AG20443 (cell line): ENCODE measurements around the gene DAND5.

Experiments used
- DNase-seq: peaks from one replicate; pipeline ENCODE4 v3.0.0; 2012; ENCODE audit warnings: low spot score, mixed read lengths

DAND5 gene

DNA sequence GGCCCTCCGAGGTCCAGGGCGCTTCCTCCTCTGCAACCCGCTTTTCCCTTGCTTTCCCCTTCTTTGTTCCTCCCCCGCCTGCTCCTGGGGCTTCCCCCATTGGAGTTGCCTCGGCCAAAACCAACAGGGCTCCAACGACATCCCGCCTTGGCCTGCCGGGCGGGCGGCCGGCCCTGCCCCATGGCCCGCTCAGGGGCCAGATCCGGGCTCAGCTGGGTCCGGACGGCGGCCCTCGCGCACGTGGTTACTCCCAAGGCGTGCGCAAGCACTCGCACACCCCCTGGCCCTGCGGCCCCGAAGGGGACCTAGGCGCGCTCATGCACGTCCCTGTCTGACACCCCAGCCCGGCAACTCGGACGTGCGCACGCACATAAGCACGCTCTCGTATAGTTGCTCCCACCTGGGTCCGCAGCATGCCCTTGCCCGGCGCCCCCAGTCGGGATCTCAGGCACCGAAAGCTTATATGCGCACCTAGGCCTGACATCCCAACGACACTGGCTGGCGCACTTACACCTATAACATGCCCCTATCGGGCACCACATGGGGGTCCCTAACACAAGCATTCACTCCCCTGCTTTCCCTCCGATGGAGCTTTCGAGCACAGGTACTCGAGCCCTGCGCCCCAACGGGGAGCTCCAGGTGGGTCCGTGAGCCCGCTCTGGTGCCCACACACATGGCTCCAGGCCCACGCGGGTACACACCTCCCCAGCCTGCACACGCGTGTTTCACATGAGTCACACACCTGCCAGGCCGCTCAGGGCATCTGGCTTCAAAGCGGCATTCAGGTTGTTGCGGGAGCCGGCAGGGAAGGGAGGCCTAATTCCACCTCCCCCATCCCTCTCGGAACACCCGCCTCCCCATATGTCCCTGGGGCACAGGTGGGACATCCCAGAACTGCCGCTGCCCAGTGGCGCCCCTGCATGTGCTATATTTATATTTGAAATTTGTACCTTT is 40.9 kb downstream of the DAND5 start:
- DNase-seq = no peak

DNA sequence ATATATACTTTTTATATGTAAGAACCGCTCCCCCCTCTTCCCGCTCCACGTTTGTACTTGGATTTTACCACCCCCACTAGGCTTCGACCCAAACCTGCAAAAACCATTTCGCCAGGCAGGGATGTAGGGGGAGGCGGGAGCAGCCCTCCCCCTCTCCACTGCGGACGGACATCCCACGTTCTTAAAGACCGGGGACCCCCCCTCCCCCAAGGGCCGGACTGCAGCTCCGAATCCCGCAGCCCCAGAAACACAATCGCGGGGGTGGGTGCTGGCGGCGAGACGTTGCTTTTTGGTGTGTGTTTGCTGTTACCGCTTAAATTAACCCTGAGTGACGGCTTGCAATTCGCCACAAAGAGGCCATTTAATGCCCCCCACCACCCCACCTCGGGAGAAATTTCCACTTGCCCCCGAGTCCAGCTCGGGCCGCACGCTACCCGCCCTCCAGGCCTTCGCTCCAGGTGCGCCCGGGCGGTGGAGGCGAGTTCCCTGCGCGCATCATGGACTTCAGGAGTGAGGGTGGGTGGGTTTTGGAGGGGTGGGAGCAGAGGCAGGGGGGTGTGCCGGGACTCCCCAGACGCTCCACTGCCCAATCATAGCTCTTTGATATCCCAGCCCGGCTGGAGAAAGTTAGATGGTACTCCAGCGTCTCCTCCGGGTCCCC is 41.7 kb downstream of the DAND5 start:
- no peak for DNase-seq

DNA sequence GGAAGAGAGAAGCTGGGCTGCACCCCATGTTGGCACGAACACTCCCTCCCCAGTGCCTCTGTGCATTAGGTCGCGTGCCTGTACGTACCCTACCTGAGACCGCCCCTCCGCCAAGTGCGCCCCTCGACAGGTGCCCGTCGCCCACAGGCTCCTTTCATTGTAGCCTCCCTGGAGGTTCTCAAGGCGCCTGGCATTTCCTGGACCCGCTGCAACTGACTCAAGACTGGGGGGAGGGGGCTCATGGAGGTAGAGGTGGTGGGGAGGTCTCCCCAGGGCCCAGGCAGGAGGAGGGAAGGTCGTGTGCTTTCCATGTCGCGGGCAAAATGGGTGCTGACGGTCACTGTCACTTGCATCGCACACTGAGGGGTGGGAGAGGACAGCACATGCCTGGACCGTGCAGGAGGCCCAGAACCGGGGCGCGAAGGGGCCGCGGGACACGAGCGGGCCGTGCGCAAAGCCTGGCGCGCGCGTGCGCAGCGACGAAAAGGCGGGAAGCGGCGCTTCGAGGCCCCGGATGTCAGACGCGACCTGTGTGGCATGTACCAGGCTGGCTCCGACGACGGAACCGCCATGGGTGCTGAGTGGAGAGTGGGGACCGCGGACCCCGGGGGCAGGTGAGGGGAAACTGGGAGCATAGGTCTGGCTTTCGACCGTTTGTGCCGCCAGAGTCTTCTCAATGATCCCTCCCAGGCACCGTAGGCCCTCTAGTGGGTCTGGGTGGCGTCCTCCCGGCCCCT is 42.4 kb downstream of the DAND5 start:
- DNase-seq = no peak

DNA sequence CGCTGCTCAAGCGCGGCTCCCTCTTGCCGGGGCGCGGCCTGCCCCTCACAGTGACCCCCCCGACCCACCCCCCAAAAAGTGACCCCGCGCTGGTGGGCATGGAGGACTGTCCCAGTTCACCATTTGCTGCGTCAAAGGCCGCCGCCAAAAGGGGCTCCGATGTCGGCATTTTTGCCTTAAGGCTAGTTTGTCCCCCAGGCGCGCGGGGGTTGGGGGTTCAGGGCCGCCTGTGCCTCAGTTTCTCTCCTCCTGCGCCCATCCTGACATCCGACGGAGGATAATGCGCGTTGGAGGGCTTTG is 43.0 kb downstream of the DAND5 start:
- no peak for DNase-seq

DNA sequence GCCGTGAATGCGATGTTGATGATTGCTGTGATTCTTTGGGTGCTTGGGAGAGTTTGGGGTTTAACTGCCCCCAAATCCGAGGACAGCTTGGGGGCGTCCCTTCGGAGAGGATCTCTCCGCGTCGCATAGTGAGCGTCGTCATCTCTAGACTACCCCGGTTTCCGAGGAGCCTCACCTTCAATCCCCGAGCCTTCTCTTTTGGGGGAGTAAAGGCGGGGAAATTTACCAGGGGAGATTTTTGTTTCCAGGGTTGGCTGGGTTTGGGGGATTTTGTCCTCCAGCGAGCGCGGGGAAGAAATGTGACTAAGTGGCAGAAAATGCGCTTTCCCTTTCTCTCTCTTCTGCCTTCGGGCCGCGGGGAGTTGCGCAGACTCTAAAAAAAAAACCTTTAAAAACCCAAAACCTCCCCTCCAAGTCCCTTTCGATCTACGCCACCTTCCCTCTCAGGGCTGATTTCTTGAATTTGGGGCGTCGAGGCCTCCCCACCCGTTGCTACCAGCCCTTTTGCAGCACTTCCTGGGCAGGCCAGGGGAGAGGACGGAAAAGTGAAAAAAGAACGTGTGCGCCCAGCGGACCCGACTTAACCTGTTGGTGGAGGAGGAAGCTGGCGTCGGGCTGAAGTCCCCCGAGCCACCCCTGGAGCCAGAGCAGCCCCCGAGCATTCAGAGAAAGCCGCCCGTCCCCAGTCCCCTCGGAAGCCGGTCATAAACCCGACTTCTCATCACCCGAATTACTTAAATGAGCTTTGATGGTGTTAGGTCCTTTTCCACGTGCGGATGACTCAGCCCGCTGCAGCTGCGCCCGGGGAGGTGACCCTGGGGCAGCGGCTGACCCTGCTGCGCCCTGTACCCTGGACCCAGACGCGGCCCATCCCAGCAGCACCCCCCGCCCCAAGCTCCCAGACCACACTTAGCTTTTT is 43.6 kb downstream of the DAND5 start:
- peak; percentile 77 for DNase-seq

DNA sequence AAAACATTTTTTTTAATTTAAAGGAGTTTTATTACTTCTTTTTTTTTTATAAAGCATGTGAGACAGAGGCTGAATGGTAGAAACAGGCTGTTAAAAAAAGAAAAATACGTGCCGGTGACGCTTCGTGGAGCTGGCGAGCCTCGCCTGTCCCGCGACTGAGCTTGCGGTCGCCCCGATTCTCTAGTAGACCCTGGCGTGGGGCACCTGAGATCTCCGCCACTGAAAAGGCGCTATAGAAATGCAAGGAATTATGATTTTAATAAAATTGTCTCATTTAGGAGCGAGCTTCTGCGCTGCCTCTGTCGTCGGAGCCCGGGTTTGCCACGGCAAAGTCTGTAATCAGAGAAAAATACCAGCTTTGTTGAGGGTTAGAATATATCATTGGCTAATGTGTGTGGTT is 44.3 kb downstream of the DAND5 start:
- no peak for DNase-seq

DNA sequence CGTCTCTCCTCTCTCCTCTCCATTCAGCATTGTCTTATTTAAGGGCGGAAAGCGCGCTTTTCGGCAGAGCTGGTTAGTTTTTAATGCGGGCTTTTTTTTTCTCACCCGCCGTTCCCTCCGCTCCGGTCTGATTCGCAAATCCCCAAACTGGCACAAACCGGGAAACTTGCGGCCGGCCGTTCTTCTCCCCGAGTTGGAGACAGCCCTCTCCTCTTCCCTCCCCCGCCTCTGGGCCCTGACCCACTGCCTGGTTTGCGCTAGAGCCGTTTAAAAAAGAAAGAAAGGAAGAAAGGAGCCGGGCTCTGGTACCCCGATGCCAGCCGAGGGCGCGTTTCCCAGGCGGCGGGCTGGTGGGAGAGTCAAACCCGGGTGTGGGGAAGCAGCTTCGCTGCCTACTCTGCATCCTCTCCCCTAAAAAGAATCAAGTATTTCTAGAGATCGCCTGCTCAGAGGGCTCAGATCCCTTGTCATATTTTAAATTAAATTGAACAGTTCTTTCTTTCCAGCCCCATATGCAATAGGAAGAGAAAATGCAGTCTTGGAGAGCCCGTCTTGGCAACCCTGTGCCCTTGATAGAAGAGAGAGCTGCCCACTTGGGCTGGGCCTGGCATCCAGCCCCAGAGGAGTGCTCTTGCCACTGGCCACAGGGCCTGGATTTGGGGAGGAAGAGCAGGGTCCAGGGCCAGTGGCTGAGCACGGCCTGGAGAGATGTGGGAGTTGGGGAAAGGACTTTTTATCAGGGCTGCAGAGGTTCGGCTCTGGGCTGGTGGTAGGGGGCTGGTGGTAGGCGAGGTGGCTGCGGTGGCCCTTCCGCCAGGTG is 44.9 kb downstream of the DAND5 start:
- no peak for DNase-seq

DNA sequence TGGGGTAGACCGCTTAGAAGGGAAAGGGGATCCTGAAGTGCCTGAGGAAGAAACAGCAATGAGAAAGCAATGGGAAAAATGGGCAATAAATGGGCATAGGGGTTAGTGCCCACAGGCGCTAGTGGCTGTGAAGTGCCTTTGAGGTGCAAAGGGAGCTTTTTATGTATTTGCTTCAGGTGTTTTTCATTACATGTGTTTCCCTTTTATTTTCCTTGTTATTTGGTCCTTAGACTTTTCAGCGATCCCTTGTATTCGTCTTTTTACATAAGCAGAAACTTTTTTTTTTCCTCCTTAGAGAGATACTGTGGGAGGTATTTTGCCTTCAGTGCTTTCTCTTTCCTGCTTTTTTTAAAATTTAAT is 45.5 kb downstream of the DAND5 start:
- DNase-seq = no peak

DNA sequence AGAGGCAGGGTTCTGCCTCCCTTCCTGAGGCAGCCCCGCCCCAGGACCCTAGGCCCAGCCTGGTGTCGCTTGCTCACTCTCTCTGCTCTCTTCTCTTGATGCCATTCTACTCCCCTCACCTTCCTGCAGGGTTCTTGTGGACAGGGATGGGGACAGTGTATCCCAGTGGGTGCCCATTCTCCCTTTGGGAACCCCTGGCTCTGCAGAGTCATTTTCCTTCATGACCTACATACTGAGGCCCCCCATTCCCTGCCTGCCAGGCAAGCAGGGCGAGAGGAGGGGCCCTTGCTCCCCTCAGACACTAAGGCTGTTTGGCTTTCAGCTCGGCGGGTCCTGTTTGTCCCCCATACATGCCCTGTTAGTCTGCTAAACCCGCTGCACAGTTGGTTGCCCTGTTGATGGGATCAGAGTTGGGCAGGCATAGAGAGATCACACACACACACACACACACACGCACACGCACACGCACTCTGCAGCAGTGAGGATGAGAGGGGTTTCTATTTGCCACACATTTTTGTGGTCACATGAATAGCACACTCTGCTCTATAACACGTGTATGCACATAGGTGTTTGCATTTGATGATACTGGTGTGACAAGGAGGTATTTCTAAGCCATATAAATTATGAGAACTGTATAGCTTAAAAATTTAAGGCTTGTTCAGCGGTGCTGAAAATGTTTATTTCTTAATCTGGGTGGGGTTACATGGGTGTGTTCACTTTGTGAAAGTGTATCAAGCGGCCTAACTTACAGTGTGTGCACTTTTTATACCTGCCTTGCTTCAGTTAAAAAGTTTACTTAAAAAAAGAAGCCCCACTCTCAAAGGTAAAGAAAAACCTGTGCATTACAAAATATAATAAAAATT is 46.2 kb downstream of the DAND5 start:
- no peak for DNase-seq

DNA sequence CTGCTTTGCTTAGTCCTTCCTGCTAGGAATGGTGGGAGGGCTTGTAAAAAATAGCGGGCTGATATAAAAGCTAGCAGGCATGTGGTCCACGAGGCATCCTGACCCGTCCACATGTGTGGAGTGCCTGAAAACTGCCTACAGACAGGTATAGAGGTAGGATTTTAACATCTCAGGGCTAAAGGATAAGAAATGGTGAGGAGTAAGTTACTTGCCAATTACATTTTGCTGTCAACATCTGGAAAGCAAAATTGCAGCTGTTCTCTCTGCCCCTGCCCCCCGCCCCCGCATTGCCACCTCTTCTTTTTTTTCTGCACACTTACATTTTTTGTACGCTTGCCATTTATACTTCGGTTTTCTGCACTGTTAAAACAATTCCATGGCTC is 46.9 kb downstream of the DAND5 start:
- DNase-seq = no peak

DNA sequence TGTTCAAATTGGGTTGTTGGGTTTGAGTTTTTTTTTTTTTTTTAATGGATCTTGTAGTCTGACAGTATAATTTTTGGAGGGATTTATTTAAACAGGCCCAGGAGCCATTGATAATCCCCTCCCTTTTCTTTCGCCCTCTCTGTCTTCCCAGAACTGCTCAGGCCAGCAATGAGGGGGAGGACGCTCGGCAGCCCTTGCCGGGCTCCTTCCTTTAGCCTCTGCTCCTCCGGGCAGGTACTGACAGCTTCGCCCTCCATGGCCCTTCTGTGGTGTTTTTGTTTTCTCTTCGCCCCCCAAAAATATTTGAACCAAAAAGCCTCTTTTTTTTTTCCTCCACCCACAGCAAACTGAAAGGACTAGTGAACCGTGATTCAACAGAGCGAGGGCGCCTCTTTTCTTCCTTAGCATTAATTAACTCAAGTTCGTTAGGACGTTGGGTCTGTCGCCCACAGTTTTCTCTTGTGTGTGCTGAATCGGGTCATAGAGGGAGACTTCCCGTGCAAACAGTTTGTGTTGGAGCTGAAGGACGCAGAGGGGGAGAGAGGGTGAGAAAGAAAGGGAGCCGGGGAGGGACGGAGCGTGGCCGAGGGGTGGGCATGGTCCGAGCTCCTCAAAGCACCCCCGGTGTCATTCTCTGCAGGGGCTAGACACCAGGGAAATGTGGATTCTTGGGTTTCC is 47.4 kb downstream of the DAND5 start:
- no peak for DNase-seq

DNA sequence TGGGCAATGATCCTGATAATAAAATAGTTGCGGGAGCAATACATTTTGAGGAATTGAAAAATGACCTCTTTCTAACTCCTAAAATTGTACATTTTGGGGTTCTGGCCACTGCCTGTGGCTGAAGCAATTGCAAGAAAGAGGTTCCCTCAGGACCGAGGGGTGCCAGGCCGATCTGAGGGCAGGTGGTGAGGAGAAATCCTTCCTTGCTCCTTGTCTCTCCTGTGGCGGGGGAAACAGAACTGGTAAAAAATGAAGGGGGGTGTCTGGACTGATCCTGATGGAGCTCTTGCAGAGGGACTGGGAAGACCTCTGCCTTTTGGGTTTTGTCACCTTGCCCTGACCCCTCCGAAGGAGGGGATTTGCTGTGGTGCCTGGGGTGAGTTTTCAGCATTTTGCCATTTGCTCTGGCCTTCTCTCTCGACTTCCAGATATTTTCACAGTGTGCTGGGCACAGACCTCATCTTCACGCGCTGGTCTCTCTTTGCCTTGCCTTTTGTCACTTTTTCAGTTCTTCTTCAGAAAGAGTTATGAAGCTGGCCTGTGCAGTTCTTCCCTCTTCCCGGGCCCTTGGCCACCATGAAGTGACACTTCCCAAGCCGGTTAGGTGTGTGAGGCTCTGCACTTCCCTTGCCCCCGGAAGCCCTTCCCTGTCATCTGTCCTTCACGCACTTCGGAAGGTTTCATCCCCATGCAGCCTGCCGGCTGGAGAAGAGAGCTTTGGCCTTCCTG is 48.1 kb downstream of the DAND5 start:
- DNase-seq = no peak

DNA sequence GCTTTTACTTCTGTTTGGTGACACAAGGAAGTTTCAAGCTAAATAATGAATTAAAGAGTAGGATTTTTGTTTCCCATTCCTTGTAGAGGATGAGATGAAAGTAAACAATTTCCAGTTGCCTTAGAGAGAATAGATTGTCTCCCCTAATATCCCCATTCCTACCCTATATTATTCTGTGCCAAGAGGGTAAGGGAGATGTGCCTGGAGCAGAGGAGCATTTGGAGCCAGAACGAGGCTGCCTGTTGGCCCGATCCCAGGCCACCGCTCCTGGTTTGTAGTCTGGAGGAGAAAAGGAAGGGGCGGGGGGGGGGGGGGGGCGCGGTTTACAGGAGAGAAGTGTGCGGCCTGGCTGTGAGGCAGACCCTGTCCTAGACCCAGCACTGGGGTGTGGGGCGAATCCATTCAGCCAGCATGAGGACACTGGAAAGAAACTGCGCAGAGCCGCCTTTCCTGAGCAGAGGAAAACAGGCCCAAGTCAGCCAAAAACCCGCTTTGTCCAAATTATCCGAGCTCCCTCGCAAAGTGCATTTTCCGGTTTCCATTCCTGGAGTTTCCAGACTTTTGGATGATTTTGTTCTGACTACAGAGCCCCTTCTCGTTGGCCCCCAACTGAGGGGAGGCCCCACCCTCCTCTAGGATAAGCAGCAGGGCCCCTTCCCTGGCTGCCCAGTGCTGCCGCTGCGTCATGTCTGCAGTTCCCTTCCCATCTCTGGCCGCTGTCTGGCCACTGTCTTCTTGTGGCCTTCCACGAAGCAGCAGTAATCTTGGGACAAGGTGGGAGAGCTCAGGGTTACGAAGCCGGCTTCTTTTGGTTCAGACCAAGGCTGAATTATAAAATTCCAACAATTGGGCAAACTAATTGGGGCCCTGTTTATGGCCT is 48.9 kb downstream of the DAND5 start:
- no peak for DNase-seq

DNA sequence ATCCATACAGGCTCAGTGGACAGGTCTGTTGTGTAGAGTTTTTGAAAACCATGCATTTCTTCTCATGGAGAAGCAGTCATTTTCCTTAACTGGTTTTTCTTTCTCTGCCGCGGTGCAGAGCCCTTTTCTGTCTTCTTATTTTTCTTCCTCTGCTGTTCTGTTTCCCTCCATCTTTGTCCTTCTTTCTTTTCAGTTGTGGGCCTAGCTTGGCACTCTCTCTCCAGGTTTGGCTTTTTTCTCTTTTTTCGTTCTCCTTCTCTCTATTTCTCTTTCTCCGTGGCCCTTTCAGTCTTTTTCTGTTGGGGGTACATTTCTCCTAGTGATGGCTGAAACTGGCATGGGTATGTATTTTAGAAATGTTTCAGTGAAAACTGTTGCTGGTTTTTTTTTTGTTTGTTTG is 50.0 kb downstream of the DAND5 start:
- DNase-seq = no peak

DNA sequence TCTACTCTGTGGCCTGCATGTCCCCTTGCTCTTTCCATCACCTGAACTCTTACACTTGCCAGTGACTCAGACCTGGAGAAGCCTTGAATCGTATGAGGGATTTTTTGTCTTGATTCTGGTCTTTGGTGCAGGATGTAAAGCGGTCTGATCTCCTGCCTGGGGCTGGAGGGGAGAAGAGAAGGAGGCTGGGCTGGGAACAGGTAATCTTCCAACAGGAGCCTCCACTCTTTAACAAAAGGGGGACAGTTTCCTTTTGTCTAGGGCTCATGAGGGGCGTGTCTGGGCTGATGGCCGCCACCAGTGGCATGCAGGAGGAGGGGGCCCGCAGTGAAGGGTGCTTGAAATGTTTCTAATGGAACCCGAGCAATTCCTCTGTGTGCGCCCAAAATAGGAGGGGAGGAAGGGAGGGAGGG is 50.6 kb downstream of the DAND5 start:
- no peak for DNase-seq

DNA sequence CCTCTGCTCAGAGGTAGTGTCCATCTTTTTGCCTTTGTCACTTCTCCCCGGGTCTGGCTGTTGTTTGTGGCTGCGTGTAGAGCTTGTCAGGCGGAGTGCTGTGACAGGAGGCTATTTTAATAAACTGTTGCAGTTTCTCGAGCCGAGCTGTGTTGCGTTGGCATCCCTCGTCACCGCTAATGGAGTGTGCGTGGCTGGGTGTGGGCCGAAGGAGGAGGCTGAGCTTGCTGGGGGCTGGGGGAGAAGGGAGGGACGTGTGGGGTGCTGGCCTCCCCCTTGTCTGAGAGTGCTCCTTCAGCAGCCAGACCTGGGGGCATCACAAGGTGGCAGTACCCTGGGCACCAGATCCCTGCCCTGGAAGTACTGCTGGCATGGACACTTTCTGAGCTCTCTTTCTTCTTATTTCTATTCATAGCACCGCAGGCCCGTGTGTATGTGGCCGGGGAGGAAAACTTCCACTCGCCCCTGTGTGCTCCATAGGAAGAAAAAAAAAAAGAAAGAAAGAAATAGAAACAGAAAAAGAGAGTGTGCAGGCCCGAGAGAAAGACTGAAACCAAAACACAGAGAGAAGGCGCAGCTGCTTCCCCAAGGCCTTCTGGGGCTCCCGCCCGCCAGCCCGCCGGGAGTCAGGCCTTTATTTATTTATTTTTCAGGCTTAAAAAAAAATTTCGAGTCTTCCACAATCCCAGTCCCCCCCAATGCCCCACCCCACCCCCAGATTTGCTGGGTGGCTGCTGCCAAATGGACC is 52.9 kb downstream of the DAND5 start:
- peak; percentile 60 for DNase-seq
